ENCODE measurements around the gene SETMAR.

SETMAR gene

DNA sequence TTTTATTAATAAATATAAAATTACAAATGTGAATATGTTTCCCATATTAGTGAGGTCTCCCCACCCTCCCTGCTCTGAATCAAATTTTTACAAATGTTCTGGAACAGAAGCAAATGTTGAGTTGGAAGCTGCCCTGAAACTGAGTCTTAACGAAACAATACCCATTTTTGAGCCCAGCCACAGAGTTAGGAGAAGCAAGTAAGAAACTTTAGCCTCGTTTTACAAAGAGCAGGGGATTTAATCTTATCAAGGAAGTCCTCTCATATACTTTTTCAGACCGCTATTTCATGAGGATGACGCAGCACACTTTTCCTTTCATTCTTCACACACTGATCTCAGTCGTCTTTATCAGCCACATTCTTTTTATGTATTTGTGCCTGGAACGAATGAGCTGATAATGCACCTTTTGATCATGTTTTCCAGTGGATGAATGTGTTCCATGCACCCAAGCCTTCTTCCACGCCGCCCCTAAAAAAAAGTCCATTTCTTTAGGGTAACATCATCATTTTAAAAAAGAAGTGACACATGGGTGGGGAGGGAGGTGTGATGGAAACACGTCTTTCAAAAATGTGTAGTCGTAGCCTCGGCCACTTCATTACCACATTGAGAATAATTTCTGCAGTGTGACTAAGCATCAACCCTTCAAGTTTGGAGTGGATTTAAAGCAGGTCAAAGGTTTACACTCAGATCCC is 48.1 kb downstream of the SETMAR start:
- peak; percentile 51 for DNase-seq (ENCODE audit: low read depth)

DNA sequence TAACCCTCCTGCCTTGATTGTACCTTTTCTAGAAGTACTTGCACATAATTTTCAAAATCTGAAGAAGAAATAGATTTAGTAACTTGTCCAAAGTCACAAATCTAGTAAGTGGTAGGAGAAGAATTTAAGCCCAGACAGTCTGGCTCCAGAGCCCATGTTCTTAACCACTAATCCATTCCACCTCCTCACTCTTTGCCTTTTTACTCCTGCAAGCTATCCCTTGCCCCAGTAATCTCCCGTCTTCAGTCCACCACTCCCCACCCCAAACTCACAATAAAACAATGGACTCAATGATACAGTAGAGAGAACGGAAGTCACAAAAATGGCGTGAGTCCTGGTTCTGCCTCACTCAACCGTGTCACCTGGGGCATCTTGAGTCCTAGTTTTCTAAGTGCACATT is 48.7 kb downstream of the SETMAR start:
- no peak for DNase-seq (ENCODE audit: low read depth)

DNA sequence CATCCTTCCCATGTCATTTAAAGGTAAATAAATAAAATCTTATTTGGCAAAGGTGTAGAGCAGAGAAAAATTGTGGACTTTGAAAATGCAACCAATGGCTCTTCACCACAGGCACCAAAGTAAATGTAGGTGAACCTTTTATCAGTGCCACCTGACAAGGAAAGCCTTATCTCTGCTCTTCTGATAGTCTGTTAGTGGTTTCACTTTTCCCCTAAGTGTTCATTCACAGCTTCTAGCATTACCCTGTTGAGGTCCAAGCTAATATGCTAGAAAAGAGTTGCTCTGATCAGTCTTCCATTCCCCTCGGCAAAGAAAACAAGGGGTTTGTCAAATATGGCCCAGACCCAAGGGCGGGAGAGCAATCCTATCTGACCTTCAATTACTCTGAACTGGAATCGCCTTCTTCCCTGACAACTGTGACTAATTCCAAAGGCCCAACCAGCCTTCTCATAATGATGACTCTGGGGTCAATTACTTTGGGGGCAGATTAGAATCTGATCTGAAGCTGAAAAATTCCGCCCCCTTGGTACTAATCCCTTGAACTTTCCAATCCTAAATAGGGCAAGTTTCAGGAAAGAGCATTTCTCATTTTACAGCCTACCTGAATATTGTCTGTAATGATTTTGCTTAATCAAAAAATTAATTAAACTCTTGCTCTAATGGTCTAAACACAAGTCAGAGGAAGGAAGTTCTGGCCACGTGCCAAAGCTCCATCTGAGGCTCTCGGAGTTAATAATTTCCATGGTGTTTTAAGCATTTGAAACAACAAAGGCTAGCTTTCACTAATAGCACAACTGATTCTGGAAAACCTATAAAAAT is 52.4 kb downstream of the SETMAR start:
- DNase-seq (ENCODE audit: low read depth) = no peak

DNA sequence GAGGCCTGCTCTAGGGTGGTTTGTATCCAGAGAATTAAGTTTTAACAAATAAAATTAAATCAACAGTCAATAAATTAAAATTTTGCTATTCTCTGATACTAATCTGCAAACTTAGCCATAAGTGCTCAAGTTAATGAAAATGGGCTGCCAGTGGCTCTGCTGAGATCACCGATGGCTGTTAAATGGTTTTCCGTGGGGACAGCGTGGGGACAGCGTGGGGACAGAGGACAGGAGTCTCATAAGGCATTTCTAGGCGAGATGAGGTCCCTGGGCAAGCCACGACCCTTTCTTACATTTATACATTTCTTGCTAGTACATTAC is 53.0 kb downstream of the SETMAR start:
- no peak for DNase-seq (ENCODE audit: low read depth)

DNA sequence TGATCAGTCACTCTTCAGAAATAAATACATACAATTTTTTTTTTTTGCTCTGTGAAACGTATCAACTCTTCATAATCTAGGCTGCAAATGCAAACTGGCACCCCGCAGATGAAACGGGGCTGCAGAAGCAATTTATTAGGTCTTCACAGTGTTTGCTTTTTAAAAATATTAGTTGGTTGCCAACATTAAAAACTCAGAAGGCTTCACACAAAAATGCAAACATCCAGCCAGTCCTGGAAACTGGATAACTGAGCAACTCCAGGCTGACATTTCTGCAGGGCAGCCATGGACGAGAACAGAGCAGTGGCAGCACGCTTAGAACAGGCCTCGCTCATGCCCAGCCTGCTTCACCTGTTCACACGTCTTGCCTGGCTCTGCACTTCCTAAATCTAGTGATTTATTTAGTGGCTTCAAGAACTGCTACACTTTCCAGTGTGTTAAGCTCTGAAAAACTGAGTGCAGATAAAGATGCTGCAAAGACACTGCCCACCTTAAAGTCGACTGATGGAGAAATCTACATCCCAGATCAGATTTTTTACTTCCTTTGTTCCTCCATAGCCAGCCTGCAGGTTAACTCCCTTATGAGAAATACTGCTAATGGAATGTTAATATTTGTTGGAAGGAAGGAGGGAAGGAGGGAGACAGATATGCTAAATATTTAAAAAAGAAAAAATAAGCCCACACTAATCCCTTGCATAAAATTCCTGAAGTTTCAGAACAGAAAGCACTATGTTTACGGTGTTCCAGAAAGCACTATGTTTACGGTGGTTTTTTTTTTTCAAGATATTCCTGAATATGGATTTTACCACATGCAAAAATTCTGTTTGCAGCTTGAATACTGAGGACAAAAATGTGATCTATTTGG is 53.6 kb downstream of the SETMAR start:
- DNase-seq (ENCODE audit: low read depth) = no peak

DNA sequence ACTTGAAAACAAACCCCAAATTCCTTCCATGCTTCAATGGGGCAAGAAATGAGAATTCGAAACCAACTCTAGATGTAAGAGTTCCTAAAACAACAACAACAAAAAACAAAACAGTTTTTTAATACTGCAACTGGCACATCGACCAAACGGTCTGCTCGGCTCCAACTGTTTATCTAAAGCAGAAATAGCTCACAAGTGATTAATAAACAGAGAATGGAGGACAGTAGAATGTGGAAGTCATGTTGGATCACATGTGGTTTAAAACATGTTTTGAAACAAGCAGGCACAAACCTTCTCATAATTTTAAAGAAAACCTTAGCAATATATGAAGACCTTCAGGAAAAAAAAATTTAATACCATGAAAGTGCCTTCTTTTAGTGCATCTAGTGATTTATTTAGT is 55.1 kb downstream of the SETMAR start:
- DNase-seq (ENCODE audit: low read depth) = no peak

DNA sequence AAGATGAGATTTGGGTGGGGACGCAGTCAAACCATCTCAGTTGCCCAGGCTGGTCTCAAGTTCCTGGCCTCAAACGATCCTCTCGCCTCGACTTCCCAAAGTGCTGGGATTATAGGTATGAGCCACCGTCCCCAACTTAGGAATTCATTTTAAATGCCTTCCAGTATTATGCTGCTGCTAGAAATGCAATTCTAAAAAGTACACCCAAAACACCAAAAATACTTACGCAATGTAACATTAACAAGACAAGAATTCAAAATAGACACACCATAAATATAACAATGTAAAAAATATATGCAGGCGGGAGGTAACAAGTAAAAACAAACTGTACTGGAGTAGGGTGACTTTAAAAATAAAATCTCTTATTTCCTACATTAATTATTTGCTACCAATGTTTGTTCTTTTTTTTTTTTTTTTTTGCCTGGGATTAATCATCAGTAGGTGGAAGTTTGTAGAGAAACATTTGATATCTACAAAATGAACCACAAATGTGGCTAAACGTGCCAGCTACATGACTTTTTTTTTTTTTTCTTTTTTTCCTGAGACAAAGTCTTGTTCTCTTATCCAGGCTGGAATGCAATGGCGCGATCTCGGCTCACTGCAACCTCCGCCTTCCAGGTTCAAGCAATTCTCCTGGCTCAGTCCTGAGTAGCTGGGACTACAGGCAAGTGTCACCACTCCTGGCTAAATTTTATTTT is 56.8 kb downstream of the SETMAR start:
- no peak for DNase-seq (ENCODE audit: low read depth)

DNA sequence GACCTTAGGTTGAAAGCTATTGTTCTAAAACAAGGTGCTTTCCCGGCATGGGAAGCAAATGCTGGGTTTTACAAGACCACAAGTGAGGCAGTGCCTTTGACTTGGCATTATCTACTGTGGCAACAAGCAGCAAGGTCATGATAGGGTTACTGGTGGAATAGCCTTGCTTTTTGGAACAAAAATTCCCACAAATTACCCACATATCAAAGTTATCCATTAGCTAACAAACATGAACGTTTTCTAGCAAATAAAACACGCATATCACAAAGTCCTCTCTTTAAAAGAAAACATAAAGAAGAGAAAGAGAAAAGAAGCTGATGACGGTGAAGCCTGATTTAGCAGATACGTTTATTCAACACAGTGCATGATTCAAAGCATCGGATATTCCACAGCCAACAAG is 57.6 kb downstream of the SETMAR start:
- no peak for DNase-seq (ENCODE audit: low read depth)

DNA sequence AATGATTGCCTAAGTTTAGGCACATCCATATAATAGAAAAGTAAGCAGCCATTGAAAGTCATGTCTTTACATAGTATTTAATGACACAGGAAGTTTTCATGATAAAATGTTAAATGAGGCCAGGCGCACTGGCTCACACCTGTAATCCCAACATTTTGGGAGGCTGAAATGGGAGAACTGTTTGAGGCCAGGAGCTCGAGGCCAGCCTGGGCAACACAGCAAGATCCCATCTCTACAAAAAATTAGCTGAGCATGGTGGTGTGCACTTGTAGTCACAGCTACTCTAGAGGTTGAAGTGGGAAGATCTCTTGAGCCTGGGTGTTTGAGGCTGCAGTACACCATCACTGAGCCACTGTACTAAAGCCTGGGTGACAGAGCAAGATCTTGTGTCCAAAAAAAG is 59.4 kb downstream of the SETMAR start:
- no peak for DNase-seq (ENCODE audit: low read depth)
